ENCODE measurements around the gene OSER1.
A peak's percentile ranks its signal among the peaks of the same experiment; 100 is the strongest.

The OSER1 gene

GRCh38 chr20:44173846-44174245 lies 36.7 kb downstream of the OSER1 start:
- DNase-seq (ENCODE audit: low read depth) = no peak

- DNase-seq (ENCODE audit: low read depth) = no peak
Observed at GRCh38 chr20:44173116-44173515, 37.5 kb downstream of the OSER1 start.

- no peak for DNase-seq (ENCODE audit: low read depth)
Observed at GRCh38 chr20:44172572-44172950, 38.0 kb downstream of the OSER1 start.

GRCh38 chr20:44171775-44172571 lies 38.6 kb downstream of the OSER1 start:
- no peak for DNase-seq (ENCODE audit: low read depth)

- no peak for DNase-seq (ENCODE audit: low read depth)
Observed at GRCh38 chr20:44170816-44171410, 39.7 kb downstream of the OSER1 start.

GRCh38 chr20:44167736-44168135 lies 42.8 kb downstream of the OSER1 start:
- DNase-seq (ENCODE audit: low read depth) = no peak

GRCh38 chr20:44166477-44166876 lies 44.1 kb downstream of the OSER1 start:
- DNase-seq (ENCODE audit: low read depth) = peak; percentile 80

GRCh38 chr20:44166008-44166407 lies 44.6 kb downstream of the OSER1 start:
- peak; percentile 54 for DNase-seq (ENCODE audit: low read depth)

DNA sequence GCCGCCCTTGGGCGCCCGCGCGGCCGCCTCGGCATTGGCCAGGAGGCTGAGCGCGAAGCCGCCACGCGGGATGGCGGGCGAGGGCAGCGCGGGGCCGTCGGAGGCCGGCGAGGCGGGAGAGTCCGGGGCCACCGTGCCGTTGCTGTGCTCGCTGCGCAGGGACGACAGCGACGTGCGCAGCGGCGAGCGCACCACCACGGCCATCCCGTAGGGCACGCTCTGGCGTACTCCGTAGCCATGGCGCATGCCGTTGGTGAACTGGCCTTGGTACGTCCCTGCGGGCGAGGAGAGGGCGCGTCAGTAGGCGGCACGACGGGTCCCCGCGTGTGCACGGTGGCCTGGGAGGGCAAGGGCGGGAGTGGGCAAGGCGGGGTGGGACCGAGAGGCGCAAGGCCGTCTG lies 50.4 kb downstream of the OSER1 start:
- no peak for DNase-seq (ENCODE audit: low read depth)

- no peak for DNase-seq (ENCODE audit: low read depth)
Observed at GRCh38 chr20:44159711-44160110, 50.9 kb downstream of the OSER1 start.

GRCh38 chr20:44159125-44159524 lies 51.4 kb downstream of the OSER1 start:
- no peak for DNase-seq (ENCODE audit: low read depth)

DNA sequence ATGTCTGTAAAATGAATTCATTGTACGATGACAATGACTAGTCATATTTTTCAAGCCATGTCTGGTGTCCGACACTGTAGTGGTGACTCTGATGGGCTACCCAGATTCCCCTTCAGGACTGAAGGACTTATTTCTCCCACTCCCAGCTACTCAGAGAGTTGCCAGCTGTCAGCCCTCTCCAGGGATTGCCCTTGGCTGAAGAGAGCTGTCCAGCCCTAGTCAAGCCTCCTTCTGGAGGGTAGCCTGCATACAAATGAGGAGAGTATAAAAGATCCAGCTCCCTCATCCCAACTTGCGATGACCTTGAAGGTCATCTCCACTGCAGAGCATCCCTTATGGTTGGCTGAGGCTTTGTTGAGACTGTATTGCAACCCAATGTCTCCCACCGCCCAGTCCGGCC lies 53.5 kb downstream of the OSER1 start:
- no peak for DNase-seq (ENCODE audit: low read depth)

DNA sequence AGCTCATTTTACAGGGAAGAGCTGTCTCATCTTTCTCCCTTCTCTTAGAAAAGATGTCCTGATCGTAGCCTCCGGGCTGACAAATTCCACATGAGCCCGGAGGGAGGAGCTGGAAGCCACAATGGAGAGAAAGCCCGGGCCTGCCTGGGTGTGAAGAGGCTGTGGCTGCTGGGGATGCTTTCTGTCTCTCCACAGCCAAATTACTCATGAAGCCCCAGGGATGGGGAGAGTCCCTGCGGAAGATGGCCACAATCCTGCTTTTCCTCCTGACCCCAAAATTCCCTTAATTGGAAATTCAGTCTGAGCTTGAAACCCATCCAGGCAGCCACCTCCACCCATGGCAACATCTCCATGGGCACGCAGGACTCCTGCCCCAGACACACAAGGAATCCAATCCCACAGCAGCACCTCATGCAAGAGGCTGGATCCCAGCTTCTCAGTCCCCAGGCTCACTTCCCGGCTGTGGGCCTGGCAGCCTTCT lies 56.0 kb downstream of the OSER1 start:
- peak; percentile 61 for DNase-seq (ENCODE audit: low read depth)

DNA sequence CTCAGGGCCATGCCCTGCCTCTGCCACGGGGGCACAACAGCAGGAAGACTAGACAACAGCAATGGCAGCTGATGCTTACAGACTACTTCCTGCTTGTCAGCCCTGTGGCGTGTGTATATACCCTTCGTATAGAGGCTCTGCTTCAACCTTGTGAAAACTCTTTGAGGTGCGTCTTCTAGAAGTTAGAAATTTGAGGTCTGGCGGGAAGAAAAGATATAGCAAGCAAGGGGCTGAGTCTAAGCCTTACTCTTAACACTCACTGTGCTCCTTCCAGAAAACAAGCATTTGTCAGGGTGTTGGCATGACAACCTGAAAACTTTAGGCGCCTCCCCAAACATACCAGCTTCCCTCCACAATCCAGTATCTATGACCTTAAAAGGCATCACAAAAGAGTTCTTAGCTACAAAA lies 56.9 kb downstream of the OSER1 start:
- DNase-seq (ENCODE audit: low read depth) = peak; percentile 63

DNA sequence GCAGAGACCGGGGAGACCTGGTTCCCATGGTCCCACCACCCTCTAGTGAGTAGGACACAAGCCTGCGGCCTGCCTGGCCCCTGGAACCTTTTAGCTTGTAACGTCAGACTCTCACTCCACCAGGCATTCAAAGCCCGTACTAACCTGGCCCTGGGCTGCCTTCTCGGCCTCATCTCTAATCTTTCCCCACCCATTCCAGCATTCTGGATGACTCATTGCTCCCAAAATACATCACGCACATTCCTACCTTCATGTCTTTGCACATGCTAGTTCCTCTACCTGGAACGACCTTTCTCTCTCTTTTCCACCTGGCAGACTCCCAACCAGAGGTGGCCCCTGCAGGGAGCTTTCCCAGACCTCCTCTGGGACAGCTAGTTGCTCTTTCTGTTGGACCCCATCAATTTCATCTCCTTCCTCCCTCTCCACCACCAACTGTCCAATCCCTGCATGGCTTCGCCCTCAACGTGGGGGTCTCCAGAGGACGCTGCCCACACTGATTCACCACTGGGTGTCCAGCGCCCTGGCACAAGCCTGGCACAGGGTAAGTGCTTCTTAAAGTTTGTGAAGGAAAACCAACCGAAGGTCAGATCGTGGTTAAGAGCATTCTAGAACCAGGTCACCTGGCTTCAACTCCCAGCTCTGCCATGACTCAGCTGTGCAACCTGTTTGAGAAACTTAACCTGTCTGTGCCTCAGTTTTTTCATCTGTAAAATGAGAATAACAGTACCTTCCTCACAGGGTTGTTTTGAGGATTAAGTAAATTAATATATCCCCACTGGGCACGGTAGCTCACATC lies 58.8 kb downstream of the OSER1 start:
- no peak for DNase-seq (ENCODE audit: low read depth)

- no peak for DNase-seq (ENCODE audit: low read depth)
Observed at GRCh38 chr20:44146272-44146671, 64.3 kb downstream of the OSER1 start.

Data from GM04503 (cell line).